Neural crest cell (in vitro differentiated cells): ENCODE measurements around the gene TRAPPC10. TPM values are rescaled to one million over a fixed set of nuclear protein-coding genes. Genes with fewer than 3 reads are reported as not detected.
"Not testable (repeated sequence)": the region's sequence is repeated elsewhere in the genome, so short reads cannot be mapped to it uniquely, and the experiment has no call there.

ENCODE experiments used
- DNase-seq: peaks from one replicate; pipeline ENCODE4 v3.0.0; 2021; ENCODE audit warnings: low read depth, mixed read lengths, low spot score
- H3K27ac Mint-ChIP-seq: one replicate; pipeline ENCODE4 v1.8.0; 2021; ENCODE audit warnings: mild to moderate bottlenecking, mixed read lengths; ENCODE audit not compliant: unreplicated experiment
- H3K27me3 Mint-ChIP-seq: 2 replicates; pipeline ENCODE4 v1.8.0; 2021; ENCODE audit warnings: low read depth, mild to moderate bottlenecking, mixed read lengths
- H3K36me3 Mint-ChIP-seq: 2 replicates; pipeline ENCODE4 v1.8.0; 2021; ENCODE audit warnings: low read depth, mild to moderate bottlenecking, mixed read lengths
- H3K4me1 Mint-ChIP-seq: 2 replicates; pipeline ENCODE4 v1.8.0; 2021; ENCODE audit warnings: mixed read lengths
- H3K4me3 Mint-ChIP-seq: one replicate; pipeline ENCODE4 v1.8.0; 2021; ENCODE audit warnings: mild to moderate bottlenecking, mixed read lengths
- H3K9me3 Mint-ChIP-seq: 2 replicates; pipeline ENCODE4 v1.8.0; 2021; ENCODE audit warnings: mixed read lengths
- total RNA-seq: library from RNA; stranded (reverse); gene quantifications from 2 replicates; pipeline ENCODE4 v1.2.1, GENCODE V29; 2021

The TRAPPC10 gene
- total RNA-seq, 1 donor from 2014 or later, result 35.1 TPM

- H3K27me3 Mint-ChIP-seq, DNase-seq, H3K9me3 Mint-ChIP-seq, H3K27ac Mint-ChIP-seq, H3K4me3 Mint-ChIP-seq, H3K4me1 Mint-ChIP-seq, H3K36me3 Mint-ChIP-seq: not testable (repeated sequence)
These were observed 142.7 kb downstream of the TRAPPC10 start for GRCh38 chr21:44154816-44155230.

DNA sequence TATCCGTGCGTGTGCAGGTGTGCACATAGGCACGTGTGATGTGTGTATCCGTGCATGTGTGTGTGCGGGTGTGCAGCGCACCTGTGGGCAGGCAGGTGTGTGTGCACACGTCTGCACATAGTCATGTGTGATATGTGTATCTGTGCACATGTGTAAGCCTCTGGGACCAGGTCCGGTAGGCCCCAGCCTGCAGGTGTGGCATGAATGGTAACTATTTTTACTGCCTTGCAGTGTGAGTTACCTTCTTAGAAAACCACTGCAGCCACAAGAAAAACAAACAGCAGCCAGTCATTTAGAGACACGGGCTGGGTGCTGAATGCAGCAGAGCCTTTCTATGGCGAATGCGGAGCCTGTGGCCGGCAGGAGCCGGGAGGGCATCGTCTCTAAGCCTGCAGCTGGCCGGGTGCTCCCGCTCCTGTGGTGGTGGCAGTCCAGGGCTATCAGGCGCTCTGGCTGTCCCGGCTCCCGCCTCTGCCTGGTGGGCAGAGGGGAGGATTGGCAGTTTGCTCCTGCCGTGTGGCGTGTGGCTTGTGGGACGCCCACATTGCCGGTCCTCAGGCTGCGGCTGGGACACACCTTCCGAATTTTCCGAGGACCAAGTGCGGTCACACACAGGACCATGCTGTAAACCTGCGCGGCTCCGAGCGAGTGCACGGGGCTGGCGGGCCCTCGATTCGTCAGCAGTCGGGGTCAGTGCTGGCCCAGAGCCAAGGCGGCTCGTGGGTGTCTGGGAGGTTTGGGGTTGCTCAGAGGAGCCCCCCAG, 143.3 kb downstream of the TRAPPC10 start:
- not testable (repeated sequence) for H3K4me1 Mint-ChIP-seq, H3K27me3 Mint-ChIP-seq, H3K9me3 Mint-ChIP-seq, H3K36me3 Mint-ChIP-seq, H3K27ac Mint-ChIP-seq, DNase-seq, H3K4me3 Mint-ChIP-seq

DNA sequence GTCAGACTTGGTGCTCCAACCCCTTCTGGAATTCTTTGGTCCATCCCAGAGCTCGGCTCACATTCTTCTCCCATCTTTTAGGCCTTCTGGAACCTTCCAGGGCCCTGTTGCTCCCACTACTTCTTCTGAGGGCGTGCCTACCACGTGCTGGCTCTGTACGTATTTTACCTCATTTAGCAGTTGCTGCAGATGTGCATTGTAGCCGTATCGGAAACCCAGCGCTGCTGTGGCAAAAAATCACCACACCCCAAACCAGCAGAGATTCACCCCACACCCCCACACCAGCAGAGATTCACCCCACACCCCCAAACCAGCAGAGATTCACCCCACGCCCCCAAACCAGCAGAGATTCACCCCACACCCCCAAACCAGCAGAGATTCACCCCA, 143.9 kb downstream of the TRAPPC10 start:
- H3K36me3 Mint-ChIP-seq, H3K4me1 Mint-ChIP-seq, DNase-seq, H3K9me3 Mint-ChIP-seq, H3K4me3 Mint-ChIP-seq, H3K27ac Mint-ChIP-seq, H3K27me3 Mint-ChIP-seq: not testable (repeated sequence)

Other genes with a start within 250 kb of the TRAPPC10 start
- gene CSTB, start 236.0 kb upstream of the TRAPPC10 start, total RNA-seq, result 37.1 and 40.9 TPM in 2 replicates
- 49.0 and 49.4 TPM in 2 replicates for gene RRP1, start 222.7 kb upstream of the TRAPPC10 start, total RNA-seq
- gene AGPAT3, start 147.1 kb upstream of the TRAPPC10 start, total RNA-seq, result 37.3 and 40.3 TPM in 2 replicates
- 4.0 and 4.1 TPM in 2 replicates for gene PWP2, start 95.1 kb downstream of the TRAPPC10 start, total RNA-seq
- 13.7 and 17.4 TPM in 2 replicates for gene GATD3, start 121.4 kb downstream of the TRAPPC10 start, total RNA-seq
- 0.07 and 0.09 TPM in 2 replicates for gene ICOSLG, start 228.6 kb downstream of the TRAPPC10 start, total RNA-seq
- gene DNMT3L, start 249.6 kb downstream of the TRAPPC10 start, total RNA-seq, result not detected in 2 replicates